Dedifferentiated amniotic fluid mesenchymal stem cell (primary cell): ENCODE data around the gene MTMR2.

Experiments used
- DNase-seq: peaks from one replicate; pipeline ENCODE4 v3.0.0-alpha.2; 2016; ENCODE audit errors: extremely low spot score

Gene MTMR2

GRCh38 chr11:95918056-95918455, 5.9 kb downstream of the MTMR2 start:
- no peak for DNase-seq

DNA sequence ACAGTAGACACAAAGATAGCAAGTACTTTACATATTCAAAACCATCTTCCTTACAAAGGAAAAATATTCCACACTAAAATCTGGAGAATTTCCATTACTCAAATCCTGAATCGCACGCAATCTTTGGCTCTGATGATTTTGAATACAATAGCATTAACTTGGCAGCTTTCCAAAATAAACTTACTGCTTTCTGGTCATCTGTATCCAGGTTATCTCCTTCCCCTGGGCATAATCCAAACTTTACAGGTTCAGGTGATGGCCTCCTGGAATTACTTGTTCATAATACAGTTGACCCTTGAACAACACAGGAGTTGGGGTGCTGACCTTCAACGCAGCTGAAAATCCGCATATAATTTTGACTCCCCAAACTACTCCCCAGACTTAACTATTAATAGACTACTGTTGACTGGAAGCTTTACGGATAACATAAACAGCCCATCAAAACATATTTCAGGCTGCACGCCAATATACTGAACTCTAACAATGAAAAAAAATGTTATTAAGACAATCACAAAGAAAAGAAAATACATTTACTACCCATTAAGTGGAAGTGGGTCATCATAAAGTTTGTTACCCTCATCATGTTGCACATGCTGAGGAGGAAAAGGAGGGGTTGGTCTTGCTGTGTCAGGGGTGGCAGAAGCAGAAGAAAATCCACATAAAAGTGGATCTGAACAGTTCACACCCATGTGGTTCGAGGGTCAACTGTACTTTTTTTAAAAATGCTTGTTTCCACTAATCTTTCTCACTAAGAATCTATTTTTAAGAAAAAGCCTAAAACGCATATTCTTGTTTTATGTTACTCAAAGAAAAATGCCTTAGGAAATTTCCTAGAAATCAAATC, 6.5 kb downstream of the MTMR2 start:
- no peak for DNase-seq

DNA sequence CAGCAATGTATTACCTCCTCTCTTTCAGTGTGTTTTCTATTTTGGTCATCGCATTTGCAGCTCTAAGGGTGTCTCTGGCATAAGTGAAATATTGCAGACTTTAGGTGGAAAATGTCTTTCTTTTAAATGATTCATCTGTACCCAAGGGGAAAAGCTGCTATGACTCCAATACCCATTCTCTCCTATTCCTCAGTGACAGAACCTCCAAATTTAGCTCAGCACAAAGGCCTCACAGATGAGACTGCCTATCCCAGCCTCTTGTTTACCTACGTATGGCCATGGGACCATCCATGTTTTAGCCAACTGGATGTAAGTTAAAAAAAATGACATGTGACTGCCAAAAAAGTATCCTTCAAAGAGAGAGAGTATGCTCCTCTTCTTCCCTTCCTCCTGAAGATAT, 7.9 kb downstream of the MTMR2 start:
- no peak for DNase-seq

DNA sequence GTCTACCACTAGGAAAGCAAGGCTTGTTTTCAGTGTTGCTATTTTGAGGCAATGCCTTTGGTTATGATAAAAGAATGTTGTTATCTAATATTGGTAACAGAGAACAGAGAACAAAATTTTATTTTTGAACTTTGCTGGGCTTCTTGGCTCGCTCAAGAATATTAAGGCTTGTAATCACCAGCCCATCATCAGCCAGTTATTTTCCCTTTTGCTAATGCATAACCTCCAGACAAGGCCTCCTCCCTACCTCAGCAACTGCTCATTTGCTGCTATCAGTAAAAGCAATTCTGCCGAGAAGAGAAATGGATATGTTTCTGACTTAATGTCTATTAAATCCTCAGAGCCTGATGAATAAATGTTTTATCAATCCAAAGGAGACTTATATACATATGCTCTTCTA, 8.9 kb downstream of the MTMR2 start:
- no peak for DNase-seq

GRCh38 chr11:95913830-95914615, 9.9 kb downstream of the MTMR2 start:
- DNase-seq: no peak

GRCh38 chr11:95912902-95913560, 10.9 kb downstream of the MTMR2 start:
- DNase-seq: peak; percentile 4

DNA sequence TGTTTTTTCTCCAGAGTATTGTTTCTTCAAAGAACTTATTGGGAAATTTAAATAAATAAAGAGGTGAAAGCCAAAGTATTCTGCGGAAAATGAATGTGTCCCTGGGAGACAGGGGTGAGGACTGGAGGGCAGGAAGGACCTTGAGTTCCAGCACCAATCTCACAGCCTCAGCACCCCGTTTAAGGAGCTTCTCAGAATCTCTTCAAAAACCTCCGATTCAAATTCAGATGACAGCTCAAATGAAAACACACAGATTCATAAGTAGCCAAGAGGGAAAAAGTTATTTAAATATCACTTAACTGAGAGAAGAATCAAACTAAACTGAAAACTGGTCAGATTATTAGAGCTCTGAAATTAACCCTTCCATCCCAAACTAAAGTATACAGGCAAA, 12.5 kb downstream of the MTMR2 start:
- no peak for DNase-seq

DNA sequence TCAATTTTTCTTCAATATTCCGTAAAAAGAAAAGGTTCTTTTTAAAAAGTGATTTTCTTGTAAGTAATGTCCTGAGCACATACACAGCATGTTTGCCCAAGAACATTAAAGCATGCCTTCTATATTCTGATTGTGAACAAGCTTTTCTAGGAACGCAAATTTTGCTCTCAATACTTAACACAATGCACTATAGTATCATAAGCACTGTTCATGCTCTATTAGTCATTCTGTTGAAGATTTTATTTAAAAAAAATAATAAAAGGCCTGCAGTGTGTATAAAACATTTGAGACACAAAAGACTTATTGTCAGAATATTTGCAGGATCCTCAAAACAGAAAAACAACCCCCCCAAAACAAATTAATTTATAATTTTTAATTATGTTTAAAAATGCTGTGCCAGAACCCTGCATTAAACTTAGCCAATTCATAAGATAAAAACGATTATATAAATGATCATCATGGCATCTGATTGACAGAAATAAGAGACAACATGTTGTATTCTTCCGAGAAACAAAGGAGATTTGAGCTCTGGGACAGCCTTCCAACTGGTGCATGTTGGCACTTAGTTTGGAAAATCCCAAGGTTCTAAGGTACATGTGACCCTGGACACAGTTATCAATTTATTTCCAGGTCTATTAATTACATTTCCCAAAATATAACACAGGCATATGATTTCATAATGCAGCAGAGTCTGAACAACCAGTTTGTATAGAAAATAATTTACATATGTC, 13.1 kb downstream of the MTMR2 start:
- no peak for DNase-seq

DNA sequence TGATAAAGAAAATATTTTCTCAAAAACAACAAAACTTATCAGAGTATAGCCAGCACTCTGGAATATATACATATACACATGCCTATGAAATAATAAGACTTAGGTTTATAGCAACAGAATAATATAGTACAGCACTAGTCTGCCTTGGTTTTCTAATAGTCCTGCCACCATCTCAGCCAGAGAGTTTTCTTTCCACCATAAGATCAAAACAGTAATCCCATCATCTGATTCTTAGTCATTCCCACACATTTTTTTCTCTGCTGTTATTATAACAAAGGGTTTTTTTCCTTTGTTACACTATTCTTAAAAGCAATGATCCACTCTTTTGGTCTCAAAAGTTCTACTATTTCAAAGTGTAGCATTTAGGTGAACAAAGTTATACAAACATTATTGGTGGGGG, 15.1 kb downstream of the MTMR2 start:
- no peak for DNase-seq

- DNase-seq: no peak
These were observed 16.4 kb downstream of the MTMR2 start for GRCh38 chr11:95907476-95907875.

DNA sequence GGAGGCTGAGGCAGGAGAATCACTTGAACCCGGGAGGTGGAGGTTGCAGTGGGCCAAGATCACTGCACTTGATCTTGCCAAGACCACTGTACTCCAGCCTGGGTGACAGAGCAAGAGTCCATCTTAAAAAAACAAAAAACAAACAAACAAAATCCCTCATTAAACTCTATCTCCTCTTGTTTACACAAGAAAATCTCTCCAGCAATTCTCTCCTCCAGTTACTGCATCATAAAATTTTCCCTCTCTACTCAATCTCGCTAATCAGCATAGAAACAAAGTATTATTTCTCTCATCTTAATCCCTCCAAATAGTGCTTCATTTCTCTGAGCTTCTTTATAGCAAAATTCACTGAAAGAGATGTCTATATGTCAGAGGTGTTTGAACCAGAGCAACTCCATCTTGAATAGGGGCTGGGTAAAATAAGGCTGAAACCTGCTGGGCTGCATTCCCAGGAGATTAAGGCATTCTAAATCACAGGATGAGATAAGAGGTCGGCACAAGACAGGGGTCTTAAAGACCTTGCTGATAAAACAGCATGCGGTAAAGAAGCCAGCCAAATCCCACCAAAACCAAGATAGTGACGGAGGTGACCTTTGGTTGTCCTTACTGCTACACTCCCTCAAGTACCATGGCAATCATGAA, 19.8 kb downstream of the MTMR2 start:
- DNase-seq: no peak

- no peak for DNase-seq
These were observed 25.1 kb downstream of the MTMR2 start for GRCh38 chr11:95898782-95899181.

- no peak for DNase-seq
These were observed 26.2 kb downstream of the MTMR2 start for GRCh38 chr11:95897731-95898130.

DNA sequence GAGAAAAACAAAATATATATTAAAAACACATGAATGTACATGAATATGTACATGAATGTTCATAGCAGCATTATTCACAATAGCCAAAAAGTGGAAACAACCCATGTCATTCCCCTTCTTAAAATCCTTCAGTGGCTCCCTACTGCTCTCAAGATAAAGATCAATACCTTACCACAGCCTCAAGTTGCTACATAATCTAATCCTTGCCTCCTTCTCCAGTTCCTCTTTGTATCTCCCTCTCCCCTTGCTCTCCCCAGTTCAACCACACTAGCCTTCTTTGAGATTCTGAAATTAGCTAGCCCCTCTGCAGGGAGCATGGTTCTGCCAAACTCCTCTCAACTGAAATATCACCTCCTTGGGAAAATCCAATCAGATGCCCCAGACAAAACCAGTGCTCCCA, 28.1 kb downstream of the MTMR2 start:
- DNase-seq: no peak

GRCh38 chr11:95892892-95893570, 30.9 kb downstream of the MTMR2 start:
- no peak for DNase-seq

DNA sequence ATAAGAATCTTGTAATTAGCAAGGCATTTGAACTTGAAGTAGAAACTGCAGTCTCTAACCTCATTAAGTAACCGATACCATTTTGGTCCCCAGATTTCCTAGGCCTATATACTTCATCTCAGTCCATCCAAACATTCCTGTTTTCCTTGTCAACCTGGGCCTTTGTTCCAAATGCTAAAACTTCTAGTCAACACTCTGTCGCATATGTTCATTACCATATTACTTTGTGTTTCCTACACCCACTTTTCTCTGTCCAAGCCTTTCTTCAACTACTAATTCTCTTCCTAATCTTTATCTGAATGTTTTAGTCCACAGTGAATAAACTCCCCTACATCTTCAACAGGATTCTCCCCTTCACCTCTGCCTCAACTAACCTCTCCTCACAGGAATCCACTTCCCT, 31.4 kb downstream of the MTMR2 start:
- DNase-seq: no peak

DNA sequence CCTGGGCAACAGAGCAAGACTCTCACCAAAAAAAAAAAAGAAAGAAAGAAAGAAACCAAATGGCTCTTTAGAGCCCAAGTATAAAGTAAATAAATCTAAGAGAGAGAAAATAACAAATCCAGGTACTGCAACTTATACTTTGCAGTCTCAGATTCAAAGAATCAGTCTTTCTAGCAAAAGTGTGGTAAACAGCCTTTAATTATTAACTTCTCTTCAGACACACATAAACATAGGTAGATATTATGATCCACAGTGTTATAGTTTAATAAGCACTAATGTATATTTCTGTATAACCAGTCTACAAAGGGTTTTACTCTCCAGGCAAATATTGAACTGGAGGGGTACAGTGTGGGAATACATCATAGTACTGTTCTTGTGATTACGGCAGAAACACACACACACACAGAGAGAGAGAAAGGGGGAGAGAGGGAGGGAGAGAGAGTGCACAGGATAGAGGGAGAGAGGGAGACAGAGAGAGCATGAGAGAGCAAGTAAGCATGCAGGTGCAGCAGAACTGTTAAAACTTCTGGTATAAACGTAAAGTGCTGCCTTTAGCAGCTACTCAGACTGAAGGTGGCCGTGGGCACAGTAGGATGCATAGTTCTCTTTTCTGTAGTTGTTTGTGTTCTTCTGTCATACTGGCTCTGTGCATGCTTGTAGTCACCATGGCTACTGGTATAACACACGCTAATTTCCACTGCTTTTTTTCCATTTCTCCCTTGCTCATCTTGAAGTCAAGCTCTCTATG, 32.3 kb downstream of the MTMR2 start:
- no peak for DNase-seq

GRCh38 chr11:95888852-95889251, 35.1 kb downstream of the MTMR2 start:
- no peak for DNase-seq

GRCh38 chr11:95888439-95888838, 35.5 kb downstream of the MTMR2 start:
- DNase-seq: no peak

DNA sequence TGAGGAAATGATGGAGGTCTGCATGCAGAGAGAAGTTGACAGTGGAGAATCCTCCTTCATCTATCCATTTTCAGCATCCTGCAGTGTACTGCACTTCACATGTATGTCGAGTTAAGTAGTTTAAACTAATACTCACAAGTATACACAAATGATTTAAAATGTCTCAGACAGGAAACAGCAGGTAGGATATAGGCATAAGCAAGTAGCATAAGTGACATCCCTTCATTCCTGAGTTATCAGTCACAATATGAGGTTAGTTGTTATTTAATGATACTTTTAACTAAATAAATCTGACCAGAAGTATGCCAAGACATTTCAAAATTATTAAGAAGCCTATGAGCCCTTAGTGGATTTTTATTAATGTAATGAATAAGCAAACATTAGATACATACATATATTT, 37.4 kb downstream of the MTMR2 start:
- DNase-seq: no peak
